H1 (cell line): ENCODE results near the gene SLC35E1. TPM values are rescaled to one million over a fixed set of nuclear protein-coding genes. Genes with fewer than 3 reads are reported as not detected.
"Not testable (repeated sequence)": the region's sequence is repeated elsewhere in the genome, so short reads cannot be mapped to it uniquely, and the experiment has no call there.

Experiments
- CTCF ChIA-PET: fragments of 300-600 bp; sonication (Branson Sonifier 250); formaldehyde crosslinking; loops from one replicate; lab custom pipeline; 2021; ENCODE audit not compliant: partially characterized antibody; lab: Charles Lee
- POLR2A ChIA-PET: fragments of 300-600 bp; sonication (Branson Sonifier 250); formaldehyde crosslinking; loops from one replicate; lab custom pipeline; 2021; ENCODE audit warnings: inconsistent platforms; ENCODE audit not compliant: partially characterized antibody; lab: Charles Lee
- DNase-seq, 2 experiments: peaks; one replicate each; pipeline versions ENCODE4 v3.0.0 to v3.0.0-alpha.2; 2010 to 2022; ENCODE audit warnings: low spot score in 2 of 2, low read depth in 1 of 2, mixed read lengths in 1 of 2
- FAIRE-seq: peaks from 2 replicates; lab custom pipeline; 2011; peaks lifted over from hg19 to GRCh38; lab: Jason Lieb, UNC
- H2AFZ ChIP-seq: 2 replicates; pipeline ENCODE4 v1.8.1; 2012; ENCODE audit warnings: low read length, inconsistent platforms
- H2AK5ac ChIP-seq: 2 replicates; pipeline ENCODE4 v1.6.1; 2013; ENCODE audit warnings: low read depth, low read length
- H2BK120ac ChIP-seq: replicated peaks from 2 replicates; pipeline ENCODE3; 2013; ENCODE audit warnings: low read depth, low read length, inconsistent platforms
- H2BK12ac ChIP-seq: 2 replicates; pipeline ENCODE4 v1.6.1; 2013; ENCODE audit warnings: low read depth, low read length
- H2BK15ac ChIP-seq: 2 replicates; pipeline ENCODE4 v1.6.1; 2013; ENCODE audit warnings: low read length
- H2BK20ac ChIP-seq: 2 replicates; pipeline ENCODE4 v1.6.1; 2013; ENCODE audit warnings: low read length
- H2BK5ac ChIP-seq: 2 replicates; pipeline ENCODE4 v1.6.1; 2013; ENCODE audit warnings: low read depth, low read length
- H3K14ac ChIP-seq: 2 replicates; pipeline ENCODE4 v1.6.1; 2013; ENCODE audit warnings: inconsistent platforms; ENCODE audit not compliant: insufficient read length
- H3K18ac ChIP-seq: 2 replicates; pipeline ENCODE4 v1.6.1; 2013; ENCODE audit warnings: low read length; ENCODE audit errors: extremely low read depth
- H3K23ac ChIP-seq: 2 replicates; pipeline ENCODE4 v1.6.1; 2013; ENCODE audit warnings: inconsistent platforms; ENCODE audit not compliant: insufficient read length
- H3K23me2 ChIP-seq: 2 replicates; pipeline ENCODE4 v1.6.1; 2013; ENCODE audit warnings: low read depth, low read length
- H3K27ac ChIP-seq: 2 replicates; pipeline ENCODE4 v1.6.1; 2011; ENCODE audit warnings: low read depth, low read length, inconsistent platforms
- H3K27me3 ChIP-seq, 4 experiments: replicated peaks in 1 of 4; 1 replicate in 1 of 4; 2 replicates in 3 of 4; pipeline versions ENCODE4 v1.6.1 to v1.8.1; 2011 to 2013; ENCODE audit warnings: low read length in 3 of 4, mild to moderate bottlenecking in 3 of 4, inconsistent platforms in 2 of 4, mixed read lengths in 2 of 4, moderate library complexity in 1 of 4; ENCODE audit not compliant: control insufficient read depth in 3 of 4, insufficient read depth in 3 of 4; ENCODE audit errors: extremely low read depth in 1 of 4
- H3K36me3 ChIP-seq, 4 experiments: 2 replicates each; pipeline versions ENCODE4 v1.6.1 to v1.8.1; 2011 to 2013; ENCODE audit warnings: mild to moderate bottlenecking in 4 of 4, low read length in 3 of 4, moderate library complexity in 2 of 4, control low read depth in 1 of 4, inconsistent platforms in 1 of 4; ENCODE audit not compliant: insufficient read depth in 4 of 4, control insufficient read depth in 2 of 4
- H3K4ac ChIP-seq: replicated peaks from 2 replicates; pipeline ENCODE3; 2013; ENCODE audit warnings: low read length, low read depth, mixed read lengths, inconsistent platforms; ENCODE audit not compliant: insufficient read length
- H3K4me1 ChIP-seq, 4 experiments: replicated peaks in 1 of 4; 1 replicate in 1 of 4; 2 replicates in 3 of 4; pipeline versions ENCODE4 v1.6.1 to v1.8.1; 2011 to 2013; ENCODE audit warnings: low read length in 3 of 4, inconsistent platforms in 2 of 4, mixed read lengths in 1 of 4; ENCODE audit not compliant: insufficient read depth in 4 of 4, control insufficient read depth in 3 of 4
- H3K4me2 ChIP-seq, 2 experiments: 2 replicates each; pipeline versions ENCODE4 v1.6.1 to v1.8.1; 2011 to 2013; ENCODE audit warnings: low read depth in 2 of 2, low read length in 2 of 2, control low read depth in 1 of 2, inconsistent platforms in 1 of 2, mild to moderate bottlenecking in 1 of 2; ENCODE audit not compliant: insufficient read depth in 1 of 2
- H3K4me3 ChIP-seq, 4 experiments: fragments of 200-600, 300-600 bp in 1 of 4; sonication (generic), shearing (Covaris generic), sonication (Bioruptor Twin) in 1 of 4; 2 replicates each; pipeline versions ENCODE4 v1.5.1 to v1.8.1; 2011 to 2016; ENCODE audit warnings: low read length in 4 of 4, low read depth in 3 of 4, control low read depth in 2 of 4, inconsistent platforms in 2 of 4, mild to moderate bottlenecking in 2 of 4, mixed read lengths in 1 of 4, moderate library complexity in 1 of 4; ENCODE audit not compliant: insufficient read depth in 2 of 4; ENCODE audit errors: extremely low read depth in 1 of 4
- H3K56ac ChIP-seq: replicated peaks from 2 replicates; pipeline ENCODE3; 2013; ENCODE audit warnings: low read depth, mild to moderate bottlenecking, mixed read lengths, low read length, inconsistent platforms; ENCODE audit not compliant: insufficient read length
- H3K79me1 ChIP-seq: 2 replicates; pipeline ENCODE4 v1.6.1; 2013; ENCODE audit warnings: low read depth, low read length, control low read depth
- H3K79me2 ChIP-seq, 2 experiments: 2 replicates each; pipeline versions ENCODE4 v1.6.1 to v1.8.1; 2012 to 2013; ENCODE audit warnings: low read length in 2 of 2, mild to moderate bottlenecking in 2 of 2, inconsistent platforms in 1 of 2; ENCODE audit not compliant: insufficient read depth in 2 of 2, control insufficient read depth in 1 of 2
- H3K9ac ChIP-seq, 4 experiments: replicated peaks in 1 of 4; 1 replicate in 1 of 4; 2 replicates in 3 of 4; pipeline versions ENCODE4 v1.6.1 to v1.8.1; 2011 to 2013; ENCODE audit warnings: low read depth in 3 of 4, low read length in 3 of 4, control low read depth in 2 of 4, mild to moderate bottlenecking in 2 of 4, moderate library complexity in 2 of 4, inconsistent platforms in 1 of 4; ENCODE audit errors: extremely low read depth in 1 of 4
- H3K9me3 ChIP-seq, 2 experiments: 2 replicates each; pipeline versions ENCODE4 v1.6.1 to v1.8.1; 2012 to 2013; ENCODE audit warnings: mild to moderate bottlenecking in 2 of 2, moderate library complexity in 2 of 2, control low read depth in 1 of 2, inconsistent platforms in 1 of 2, low read depth in 1 of 2, low read length in 1 of 2, mixed read lengths in 1 of 2; ENCODE audit not compliant: insufficient read depth in 2 of 2
- H4K20me1 ChIP-seq, 2 experiments: replicated peaks in 1 of 2; 2 replicates each; pipeline versions ENCODE3 to v1.8.1; 2011 to 2013; ENCODE audit warnings: inconsistent platforms in 2 of 2, low read length in 2 of 2, mild to moderate bottlenecking in 1 of 2; ENCODE audit not compliant: insufficient read depth in 2 of 2, control insufficient read depth in 1 of 2
- H4K5ac ChIP-seq: 2 replicates; pipeline ENCODE4 v1.6.1; 2013; ENCODE audit warnings: low read length, low read depth, mixed read lengths, inconsistent platforms; ENCODE audit not compliant: insufficient read length
- H4K8ac ChIP-seq: 2 replicates; pipeline ENCODE4 v1.8.0; 2013; ENCODE audit warnings: mild to moderate bottlenecking, moderate library complexity, low read length, inconsistent platforms; ENCODE audit not compliant: insufficient read depth; ENCODE audit errors: extremely low read depth
- H4K91ac ChIP-seq: replicated peaks from 2 replicates; pipeline ENCODE3; 2013; ENCODE audit warnings: low read length, mixed read lengths, inconsistent platforms; ENCODE audit not compliant: insufficient read length
- SP4 ChIP-seq: IDR thresholded peaks from 2 replicates; pipeline ENCODE4 v1.6.1; 2012; ENCODE audit warnings: low read length, inconsistent platforms
- WGBS, 2 experiments: shearing (Covaris generic) in 1 of 2; methylation state at CpG; one replicate each; pipeline versions ENCODE4 v1.1.6 to v1.1.7; 2013 to 2015; ENCODE audit warnings: low lambda C conversion rate in 2 of 2, mixed read lengths in 2 of 2, inconsistent platforms in 1 of 2, low coverage in 1 of 2, missing lambda C conversion rate in 1 of 2; ENCODE audit not compliant: insufficient replicate concordance in 2 of 2, insufficient coverage in 1 of 2, insufficient read length in 1 of 2; ENCODE audit errors: extremely low coverage in 1 of 2, missing lambda C conversion rate in 1 of 2; 5-methylcytosine and 5-hydroxymethylcytosine counted together
- polyA plus RNA-seq, 7 experiments: library from polyadenylated mRNA; depleted of rRNA in 3 of 7; stranded (reverse) in 5 of 7; unstranded in 2 of 7; fragments of >200 nt in 5 of 7; fragments of 200-250 nt in 2 of 7; gene quantifications; 1 replicate in 5 of 7; 2 replicates in 1 of 7; 4 replicates in 1 of 7; pipeline versions ENCODE4 v1.2.1 to v1.2.3, GENCODE V29; 2011 to 2013; ENCODE audit warnings: missing spikeins in 2 of 7, mixed read lengths in 2 of 7
- total RNA-seq: library from RNA; stranded (reverse); fragmentation: NEBNext Ultra II Directional; extraction: Animal tissue kit (Norgen Biotek cat#: 25700); gene quantifications from 2 replicates; pipeline ENCODE4 v1.2.1, GENCODE V29; 2021
- TF ChIP-seq, protein P1 (sequence below): IDR thresholded peaks from 2 replicates; pipeline ENCODE4 v1.6.1; 2012; ENCODE audit warnings: inconsistent platforms

Gene SLC35E1
- total and polyA plus RNA-seq, 2 of the 8 experiments (the other 6 are each of a cell fraction or from before 2014, with no cell fraction given), result 26.0 to 31.9 TPM

DNA sequence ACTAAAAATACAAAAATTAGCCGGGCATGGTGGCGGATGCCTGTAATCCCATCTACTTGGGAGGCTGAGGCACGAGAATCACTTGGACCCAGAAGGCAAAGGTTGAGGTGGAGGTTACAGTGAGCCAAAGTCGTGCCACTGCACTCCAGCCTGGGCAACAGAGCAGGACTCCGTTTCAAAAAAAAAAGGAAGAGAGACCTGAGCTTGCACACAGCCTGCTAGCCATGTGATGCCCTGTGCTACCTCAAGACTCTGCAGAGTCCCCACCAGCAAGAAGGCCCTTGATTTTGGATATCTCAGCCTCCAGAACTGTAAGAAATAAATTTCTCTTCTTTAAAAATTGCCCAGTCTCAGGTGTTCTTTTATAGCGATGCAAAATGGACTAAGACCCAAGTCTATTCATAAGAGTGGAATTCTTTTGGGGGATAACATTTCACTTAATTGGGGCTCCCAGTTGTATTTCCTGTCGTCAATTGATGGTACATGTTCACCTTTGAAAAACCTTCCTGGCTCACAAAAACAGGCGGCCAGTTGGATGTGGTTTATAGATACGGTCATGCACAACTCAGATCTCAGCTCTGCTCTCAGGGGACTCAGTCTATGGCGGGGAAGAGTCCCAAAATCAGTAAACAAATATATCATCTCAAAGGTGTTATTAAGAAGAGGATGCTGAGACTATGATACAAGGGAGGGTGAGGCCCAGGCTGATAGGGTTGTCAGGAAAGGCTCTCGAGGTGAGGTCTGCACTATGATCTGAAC, 27.6 kb downstream of the SLC35E1 start (continued):
- TF ChIP-seq, protein P1, sequence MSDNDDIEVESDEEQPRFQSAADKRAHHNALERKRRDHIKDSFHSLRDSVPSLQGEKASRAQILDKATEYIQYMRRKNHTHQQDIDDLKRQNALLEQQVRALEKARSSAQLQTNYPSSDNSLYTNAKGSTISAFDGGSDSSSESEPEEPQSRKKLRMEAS, result no peak
- no peak for TF ChIP-seq SP4

DNA sequence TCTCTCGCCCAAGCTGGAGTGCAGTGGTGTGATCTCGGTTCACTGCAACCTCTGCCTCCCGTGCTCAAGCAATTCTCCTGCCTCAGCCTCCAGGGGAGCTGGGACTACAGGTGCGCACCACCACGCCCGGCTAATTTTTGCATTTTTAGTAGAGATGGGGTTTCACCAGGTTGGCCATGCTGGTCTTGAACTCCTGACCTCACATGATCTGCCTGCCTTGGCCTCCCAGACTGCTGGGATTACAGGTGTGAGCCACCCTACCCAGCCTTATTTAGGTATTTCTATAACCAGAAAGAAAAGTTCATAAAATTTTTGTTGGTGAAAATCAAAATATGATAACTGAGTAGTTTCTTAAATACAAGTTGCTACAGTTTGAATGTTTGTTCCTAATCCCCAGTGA, 28.5 kb downstream of the SLC35E1 start:
- H3K4me1 ChIP-seq, H2AK5ac ChIP-seq, H3K9me3 ChIP-seq, H2AFZ ChIP-seq, H4K5ac ChIP-seq, H3K23ac ChIP-seq, H3K79me1 ChIP-seq, H3K9ac ChIP-seq, H3K14ac ChIP-seq, H2BK5ac ChIP-seq, H3K27ac ChIP-seq, H2BK12ac ChIP-seq, H2BK20ac ChIP-seq, FAIRE-seq, DNase-seq, H3K56ac ChIP-seq, H3K23me2 ChIP-seq, H3K18ac ChIP-seq, H4K8ac ChIP-seq, H3K4ac ChIP-seq, H2BK15ac ChIP-seq, H4K91ac ChIP-seq, H2BK120ac ChIP-seq, H3K27me3 ChIP-seq: not testable (repeated sequence)
- Histone ChIP-seq H4K20me1 (peaks cover 4 to 13% of the 10 kb centered on the region in 2 experiments), H3K79me2 (peaks cover 26 to 45% of the 10 kb centered on the region in 2 experiments), H3K36me3 (peaks cover 0 to 11% (median 2%) of the 10 kb centered on the region in 4 experiments; a peak in 2 of 8 replicates), H3K4me2 (peak overlapping the region; percentile 66 to 78; a peak in 3 of 4 replicates), H3K4me3 (peak overlapping the region in 2 of 4 experiments; percentile 86 to 99; a peak in 3 of 8 replicates)
- POLR2A ChIA-PET, result interaction anchor here (1.0 to 1.1 kb wide), 2 partner anchors 27 to 33 kb away, joined by 3 to 4 read pairs; no protein-coding TSS in a partner anchor
- CTCF ChIA-PET, result interaction anchor here (0.6 kb wide), 1 partner anchor 94 kb away, joined by 3 read pairs; no protein-coding TSS in a partner anchor
- 82% methylated on average over 6 of the region's 6 CpGs; no CpG with 5 or more reads in 1 of the 2 experiments for WGBS, 2 experiments
